ENCODE results near the gene HIPK2. TPM values are rescaled to one million over a fixed set of nuclear protein-coding genes. Genes with fewer than 3 reads are reported as not detected.

The HIPK2 gene
- total RNA-seq, 1 donor from 2014 or later, result 45.1 TPM

GRCh38 chr7:139600306-139600705 lies 177.5 kb downstream of the HIPK2 start:
- no peak for DNase-seq (ENCODE audit: low read depth)
- no peak overlapping the region for H3K4me3 ChIP-seq (ENCODE audit: low read depth, low read length)
- TF ChIP-seq CTCF (conservative IDR thresholded peaks at IDR 0.05; ENCODE audit: low read depth, low read length), result no peak

- DNase-seq (ENCODE audit: low read depth), result peak; percentile 45
- TF ChIP-seq CTCF (conservative IDR thresholded peaks at IDR 0.05; ENCODE audit: low read depth, low read length), result no peak
- no peak overlapping the region for H3K4me3 ChIP-seq (ENCODE audit: low read depth, low read length)
Measured at GRCh38 chr7:139598642-139599041, 179.2 kb downstream of the HIPK2 start.

- TF ChIP-seq CTCF (conservative IDR thresholded peaks at IDR 0.05; ENCODE audit: low read depth, low read length), result no peak
- no peak for DNase-seq (ENCODE audit: low read depth)
- H3K4me3 ChIP-seq (ENCODE audit: low read depth, low read length), result no peak overlapping the region
Measured at GRCh38 chr7:139597028-139597427, 180.8 kb downstream of the HIPK2 start.

GRCh38 chr7:139596626-139597025 lies 181.2 kb downstream of the HIPK2 start:
- DNase-seq (ENCODE audit: low read depth), result no peak
- no peak overlapping the region for H3K4me3 ChIP-seq (ENCODE audit: low read depth, low read length)
- TF ChIP-seq CTCF (conservative IDR thresholded peaks at IDR 0.05; ENCODE audit: low read depth, low read length), result no peak

- no peak overlapping the region for H3K4me3 ChIP-seq (ENCODE audit: low read depth, low read length)
- no peak for TF ChIP-seq CTCF (conservative IDR thresholded peaks at IDR 0.05; ENCODE audit: low read depth, low read length)
- DNase-seq (ENCODE audit: low read depth), result no peak
Measured at GRCh38 chr7:139595806-139596205, 182.0 kb downstream of the HIPK2 start.

GRCh38 chr7:139594911-139595476 lies 182.8 kb downstream of the HIPK2 start:
- TF ChIP-seq CTCF (conservative IDR thresholded peaks at IDR 0.05; ENCODE audit: low read depth, low read length), result no peak
- H3K4me3 ChIP-seq (ENCODE audit: low read depth, low read length), result no peak overlapping the region
- no peak for DNase-seq (ENCODE audit: low read depth)

- no peak overlapping the region for H3K4me3 ChIP-seq (ENCODE audit: low read depth, low read length)
- DNase-seq (ENCODE audit: low read depth), result no peak
- TF ChIP-seq CTCF (conservative IDR thresholded peaks at IDR 0.05; ENCODE audit: low read depth, low read length), result no peak
Measured at GRCh38 chr7:139594090-139594489, 183.7 kb downstream of the HIPK2 start.

Data from epithelial cell of proximal tubule (primary cell).